KMS-11 (cell line): ENCODE measurements around the gene MUC16.

ENCODE experiments used
- H2AFZ ChIP-seq: fragments of 200-600 bp; sonication (generic); 2 replicates; pipeline ENCODE4 v1.6.1; 2016; ENCODE audit warnings: antibody characterized with exemption, mixed run types, low read depth
- H3K27ac ChIP-seq: fragments of 200-600 bp; sonication (generic); 2 replicates; pipeline ENCODE4 v1.6.1; 2016; ENCODE audit warnings: mild to moderate bottlenecking, mixed run types
- H3K27me3 ChIP-seq: fragments of 200-600 bp; sonication (generic); 2 replicates; pipeline ENCODE4 v1.6.1; 2017; ENCODE audit warnings: mild to moderate bottlenecking, low read depth, mixed run types, moderate library complexity; ENCODE audit not compliant: insufficient read depth
- H3K36me3 ChIP-seq: fragments of 200-600 bp; sonication (generic); 2 replicates; pipeline ENCODE4 v1.6.1; 2017; ENCODE audit warnings: mild to moderate bottlenecking, mixed run types; ENCODE audit not compliant: insufficient read depth
- H3K4me1 ChIP-seq: fragments of 200-600 bp; sonication (generic); 2 replicates; pipeline ENCODE4 v1.6.1; 2016; ENCODE audit warnings: mild to moderate bottlenecking, low read depth, mixed run types; ENCODE audit not compliant: poor library complexity, severe bottlenecking
- H3K4me2 ChIP-seq: fragments of 200-600 bp; sonication (generic); 2 replicates; pipeline ENCODE4 v1.7.0; 2016; ENCODE audit warnings: mild to moderate bottlenecking, mixed run types
- H3K4me3 ChIP-seq: fragments of 200-600 bp; sonication (generic); IDR thresholded peaks from 2 replicates; pipeline ENCODE4 v1.6.1; 2017; ENCODE audit warnings: low read depth, low read length, mixed read lengths; ENCODE audit not compliant: insufficient read depth
- H3K79me2 ChIP-seq: fragments of 200-600 bp; sonication (generic); 2 replicates; pipeline ENCODE4 v1.6.1; 2016; ENCODE audit warnings: low read depth, mixed run types; ENCODE audit not compliant: insufficient read depth
- H3K9ac ChIP-seq: fragments of 200-600 bp; sonication (generic); 2 replicates; pipeline ENCODE4 v1.6.1; 2016; ENCODE audit warnings: mild to moderate bottlenecking, mixed run types
- H4K20me1 ChIP-seq: fragments of 200-600 bp; sonication (generic); 2 replicates; pipeline ENCODE4 v1.6.1; 2016; ENCODE audit warnings: mild to moderate bottlenecking, mixed run types; ENCODE audit not compliant: insufficient read depth
- CTCF ChIP-seq: fragments of 200-600 bp; sonication (generic); conservative IDR thresholded peaks from 2 replicates; pipeline ENCODE4 v1.6.1; 2017; ENCODE audit warnings: low read depth, mild to moderate bottlenecking, antibody characterized with exemption, low read length, moderate library complexity, mixed read lengths

The MUC16 gene

DNA sequence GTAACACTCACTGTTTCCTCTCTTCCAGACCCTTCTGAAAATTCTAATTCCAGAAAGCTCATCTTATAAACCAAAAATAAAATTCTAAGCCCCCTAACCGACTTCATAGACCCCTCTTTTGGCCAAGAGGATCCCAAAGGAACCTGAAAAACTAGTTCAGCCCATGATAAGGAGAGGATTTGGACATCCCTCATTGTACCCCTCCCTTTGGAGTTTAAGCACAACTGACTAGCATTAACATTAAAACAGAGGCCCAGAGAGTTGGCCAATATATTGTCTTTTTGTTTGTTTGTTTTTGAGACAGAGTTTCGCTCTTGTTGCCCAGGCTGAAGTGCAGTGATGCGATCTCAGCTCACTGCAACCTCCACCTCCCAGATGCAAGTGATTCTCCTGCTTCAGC is 34.2 kb upstream of the MUC16 start:
- no peak for TF ChIP-seq CTCF
- H3K79me2 ChIP-seq: no peaks in the 10 kb centered on the region

GRCh38 chr19:9043524-9043923 is 33.3 kb upstream of the MUC16 start:
- no peak overlapping the region for H3K27ac ChIP-seq
- H3K4me1 ChIP-seq: no peaks in the 10 kb centered on the region
- no peaks in the 10 kb centered on the region for H3K36me3 ChIP-seq

More for the DNA sequence above, 34.2 kb upstream of the MUC16 start:
- Histone ChIP-seq H4K20me1 (no peaks in the 10 kb centered on the region), H3K4me3 (no peak overlapping the region), H3K27me3 (peaks cover 11% of the 10 kb centered on the region; the same call in 1 of the 2 replicates), H2AFZ (no peak overlapping the region), H3K9ac (no peak overlapping the region), H3K4me2 (no peak overlapping the region), H3K36me3 (no peaks in the 10 kb centered on the region), H3K4me1 (no peaks in the 10 kb centered on the region), H3K27ac (no peak overlapping the region)

DNA sequence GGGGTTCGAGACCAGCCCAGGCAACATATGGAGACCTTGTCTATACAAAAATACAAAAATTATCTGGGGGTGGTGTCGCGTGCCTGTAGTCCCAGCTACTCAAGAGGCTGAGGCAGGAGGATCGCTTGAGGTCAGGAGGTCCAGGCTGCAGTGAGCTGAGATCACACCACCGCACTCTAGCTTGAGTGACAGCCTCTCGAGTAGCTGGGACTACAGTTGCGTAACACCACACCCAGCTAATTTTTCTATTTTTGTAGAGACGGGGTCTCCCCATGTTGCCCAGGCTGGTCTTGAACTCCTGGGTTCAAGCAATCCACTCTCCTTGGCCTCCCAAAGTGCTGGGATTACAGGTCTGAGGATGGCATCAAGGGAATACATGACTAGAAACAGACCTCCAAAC is 30.8 kb upstream of the MUC16 start:
- H3K4me3 ChIP-seq: no peak overlapping the region
- H3K4me2 ChIP-seq: no peak overlapping the region
- H3K79me2 ChIP-seq: no peaks in the 10 kb centered on the region
- H2AFZ ChIP-seq: no peak overlapping the region
- no peaks in the 10 kb centered on the region for H4K20me1 ChIP-seq
- H3K4me1 ChIP-seq: no peaks in the 10 kb centered on the region
- TF ChIP-seq CTCF: no peak
- no peaks in the 10 kb centered on the region for H3K36me3 ChIP-seq
- no peak overlapping the region for H3K27ac ChIP-seq
- peaks cover 11% of the 10 kb centered on the region; the same call in 1 of the 2 replicates for H3K27me3 ChIP-seq
- H3K9ac ChIP-seq: no peak overlapping the region

More at GRCh38 chr19:9043524-9043923, 33.3 kb upstream of the MUC16 start:
- Histone ChIP-seq H4K20me1 (no peaks in the 10 kb centered on the region), H3K4me2 (no peak overlapping the region), H3K9ac (no peak overlapping the region), H3K4me3 (no peak overlapping the region), H2AFZ (no peak overlapping the region), H3K79me2 (no peaks in the 10 kb centered on the region), H3K27me3 (peaks cover 11% of the 10 kb centered on the region; the same call in 1 of the 2 replicates)
- TF ChIP-seq CTCF: no peak

GRCh38 chr19:9040131-9040530 is 29.9 kb upstream of the MUC16 start:
- H3K9ac ChIP-seq: no peak overlapping the region
- no peak overlapping the region for H3K27ac ChIP-seq
- H3K36me3 ChIP-seq: no peaks in the 10 kb centered on the region
- H3K27me3 ChIP-seq: peaks cover 11% of the 10 kb centered on the region; the same call in 1 of the 2 replicates
- no peak overlapping the region for H3K4me2 ChIP-seq
- H3K4me3 ChIP-seq: no peak overlapping the region
- no peak for TF ChIP-seq CTCF
- H3K4me1 ChIP-seq: no peaks in the 10 kb centered on the region
- H4K20me1 ChIP-seq: no peaks in the 10 kb centered on the region
- H2AFZ ChIP-seq: no peak overlapping the region
- no peaks in the 10 kb centered on the region for H3K79me2 ChIP-seq

GRCh38 chr19:9039728-9040127 is 29.5 kb upstream of the MUC16 start:
- TF ChIP-seq CTCF: no peak
- Histone ChIP-seq H3K27ac (no peak overlapping the region), H3K4me1 (no peaks in the 10 kb centered on the region), H3K36me3 (no peaks in the 10 kb centered on the region), H3K4me3 (no peak overlapping the region), H3K27me3 (peaks cover 11% of the 10 kb centered on the region; the same call in 1 of the 2 replicates), H3K79me2 (no peaks in the 10 kb centered on the region), H4K20me1 (no peaks in the 10 kb centered on the region), H3K9ac (no peak overlapping the region), H2AFZ (no peak overlapping the region), H3K4me2 (no peak overlapping the region)
